ENCODE data around the gene ACO2.
"Not testable (repeated sequence)": the region's sequence is repeated elsewhere in the genome, so short reads cannot be mapped to it uniquely, and the experiment has no call there.

The ACO2 gene

DNA sequence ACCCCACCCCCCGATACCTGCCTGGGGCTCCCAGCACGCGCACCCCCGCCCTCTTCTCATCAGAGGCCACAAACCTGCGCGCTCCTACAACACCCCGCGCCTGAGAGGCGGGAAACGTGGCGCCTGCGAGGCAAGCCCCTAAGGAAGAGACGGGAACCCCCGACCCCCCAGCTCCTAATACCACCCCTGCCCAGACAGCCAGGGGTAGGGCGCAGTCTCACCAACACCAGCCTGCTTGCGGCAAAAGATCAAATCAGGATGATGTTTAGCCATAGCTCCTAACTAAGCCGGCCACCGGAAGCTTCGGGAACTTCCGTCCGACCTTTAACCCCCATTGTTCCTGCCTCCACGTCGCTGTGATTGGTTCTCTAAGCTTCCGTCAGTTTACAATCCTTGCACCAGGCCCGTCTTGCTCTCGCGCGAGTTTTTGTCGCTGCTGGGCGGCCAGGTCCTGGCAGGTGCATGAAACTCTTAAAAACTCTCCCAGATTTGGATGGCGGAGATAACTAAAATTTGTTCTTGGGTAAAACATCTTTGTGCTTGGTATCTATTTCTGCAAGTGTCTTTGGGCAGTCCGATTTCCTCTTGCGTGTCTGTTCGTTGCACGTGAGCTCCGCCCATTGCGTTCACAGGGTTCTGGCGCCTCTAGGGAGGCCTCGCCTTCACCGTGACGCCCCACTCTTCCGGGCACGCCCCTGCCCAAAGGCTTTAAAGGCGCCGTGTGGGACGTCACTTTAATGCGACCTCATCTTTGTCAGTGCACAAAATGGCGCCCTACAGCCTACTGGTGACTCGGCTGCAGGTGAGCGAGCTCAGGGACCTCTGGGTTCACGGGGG is at the start of gene ACO2, which contains the start of gene PHF5A:
ACO2 (plus strand) TSS at position 737 of the 837 bp plus-strand sequence; CDS start at position 767, 30 bp downstream.
PHF5A (minus strand) TSS at position 312 of the 837 bp plus-strand sequence; CDS start at position 273, 39 bp downstream.
- DNase-seq (ENCODE audit: low read depth), result peak; percentile 95
- peak within 1 kb of the TSS; percentile 95 for H3K4me3 ChIP-seq (ENCODE audit: low read length)
- TF ChIP-seq, protein P1, sequence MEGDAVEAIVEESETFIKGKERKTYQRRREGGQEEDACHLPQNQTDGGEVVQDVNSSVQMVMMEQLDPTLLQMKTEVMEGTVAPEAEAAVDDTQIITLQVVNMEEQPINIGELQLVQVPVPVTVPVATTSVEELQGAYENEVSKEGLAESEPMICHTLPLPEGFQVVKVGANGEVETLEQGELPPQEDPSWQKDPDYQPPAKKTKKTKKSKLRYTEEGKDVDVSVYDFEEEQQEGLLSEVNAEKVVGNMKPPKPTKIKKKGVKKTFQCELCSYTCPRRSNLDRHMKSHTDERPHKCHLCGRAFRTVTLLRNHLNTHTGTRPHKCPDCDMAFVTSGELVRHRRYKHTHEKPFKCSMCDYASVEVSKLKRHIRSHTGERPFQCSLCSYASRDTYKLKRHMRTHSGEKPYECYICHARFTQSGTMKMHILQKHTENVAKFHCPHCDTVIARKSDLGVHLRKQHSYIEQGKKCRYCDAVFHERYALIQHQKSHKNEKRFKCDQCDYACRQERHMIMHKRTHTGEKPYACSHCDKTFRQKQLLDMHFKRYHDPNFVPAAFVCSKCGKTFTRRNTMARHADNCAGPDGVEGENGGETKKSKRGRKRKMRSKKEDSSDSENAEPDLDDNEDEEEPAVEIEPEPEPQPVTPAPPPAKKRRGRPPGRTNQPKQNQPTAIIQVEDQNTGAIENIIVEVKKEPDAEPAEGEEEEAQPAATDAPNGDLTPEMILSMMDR (conservative IDR thresholded peaks at IDR 0.05; ENCODE audit: low read depth, low read length), result no peak

DNA sequence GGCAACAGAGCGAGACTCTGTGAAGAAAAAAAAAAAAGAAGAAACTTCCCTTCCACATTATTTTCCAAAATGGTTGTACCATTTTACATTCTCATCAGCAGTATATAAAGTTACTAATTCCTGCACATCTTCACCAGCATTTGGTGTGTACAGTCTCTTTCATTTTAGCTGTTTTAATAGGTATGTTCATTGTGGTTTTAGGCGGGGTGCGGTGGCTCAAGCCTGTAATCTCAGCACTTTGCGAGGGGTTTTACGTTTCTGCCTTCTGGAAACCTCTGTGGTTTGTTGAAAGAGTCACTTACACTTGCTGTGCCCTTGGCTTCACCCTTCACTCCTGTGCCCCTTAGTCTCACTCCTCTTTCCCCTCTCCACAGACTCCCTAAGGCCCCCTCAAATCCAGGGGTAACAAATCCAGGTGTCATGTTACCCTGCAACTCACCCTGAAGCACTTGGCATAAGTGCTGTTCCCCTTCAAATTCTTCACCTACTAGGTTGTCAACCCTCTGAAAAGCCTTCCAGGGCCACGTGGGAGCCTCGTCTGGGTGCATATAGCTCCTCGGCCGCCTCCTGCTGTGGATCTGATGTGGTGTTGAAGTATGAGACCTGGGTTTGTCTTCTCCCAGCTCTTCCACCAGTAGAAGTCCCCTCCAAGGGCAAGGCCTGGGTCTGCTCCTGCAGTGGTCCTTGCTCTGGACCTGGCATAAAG is 43.1 kb upstream of the ACO2 start:
- DNase-seq (ENCODE audit: low read depth), result no peak
- TF ChIP-seq, protein P1 (conservative IDR thresholded peaks at IDR 0.05; ENCODE audit: low read depth, low read length), result no peak
- no peak overlapping the region for H3K4me3 ChIP-seq (ENCODE audit: low read length)

DNA sequence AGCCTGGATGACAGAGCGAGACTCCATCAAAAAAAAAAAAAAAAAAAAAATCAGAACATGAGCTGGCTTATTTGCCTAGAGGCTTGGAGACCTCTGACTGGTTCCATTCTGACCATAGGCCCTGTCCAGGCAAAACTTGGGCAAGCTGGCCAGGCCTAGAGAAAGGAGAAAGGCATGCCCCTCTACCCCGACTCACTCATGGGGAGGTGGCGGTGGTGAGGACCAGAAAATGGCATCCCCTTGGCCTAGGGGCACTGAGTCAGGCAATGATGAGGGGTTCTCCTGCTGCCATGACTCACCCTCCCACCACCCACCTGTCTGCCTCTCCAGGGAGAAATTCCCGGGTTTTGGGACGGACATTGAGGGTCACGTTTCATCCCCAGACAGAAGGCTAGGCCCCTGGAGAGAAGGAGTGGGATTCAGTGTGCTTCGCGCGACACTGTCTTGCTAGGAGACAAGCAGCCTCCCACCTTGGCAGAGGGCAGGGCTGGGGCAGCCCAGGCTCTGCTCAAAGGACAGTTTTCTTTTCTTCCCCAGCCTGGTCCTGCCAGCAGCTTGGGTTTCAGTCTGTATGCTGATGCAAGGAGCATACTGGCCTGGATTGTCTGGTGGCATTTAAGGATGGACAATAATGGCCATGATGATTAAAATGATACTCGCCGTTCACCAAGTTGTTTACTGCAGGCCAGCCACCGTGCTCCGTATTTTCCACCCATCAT is 39.5 kb upstream of the ACO2 start:
- TF ChIP-seq, protein P1 (conservative IDR thresholded peaks at IDR 0.05; ENCODE audit: low read depth, low read length), result no peak
- H3K4me3 ChIP-seq (ENCODE audit: low read length), result no peak overlapping the region
- no peak for DNase-seq (ENCODE audit: low read depth)

DNA sequence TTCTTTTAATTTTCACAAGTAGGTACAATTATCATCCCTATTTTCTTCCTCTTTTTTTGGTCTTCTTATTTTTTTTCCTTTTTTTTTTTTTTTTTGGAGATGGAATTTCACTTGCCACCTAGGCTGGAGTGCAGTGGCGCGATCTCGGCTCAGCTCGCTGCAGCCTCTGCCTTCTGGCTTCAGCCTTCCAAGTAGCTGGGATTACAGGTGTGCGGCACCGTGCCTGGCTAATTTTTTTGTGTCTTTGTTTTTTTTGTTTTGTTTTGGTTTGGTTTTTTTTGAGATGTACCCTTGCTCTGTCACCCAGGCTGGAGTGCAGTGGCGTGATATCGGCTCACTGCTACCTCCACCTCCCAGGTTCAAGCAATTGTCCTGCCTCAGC is 39.0 kb upstream of the ACO2 start:
- TF ChIP-seq, protein P1 (conservative IDR thresholded peaks at IDR 0.05; ENCODE audit: low read depth, low read length), result no peak
- DNase-seq (ENCODE audit: low read depth), result no peak
- H3K4me3 ChIP-seq (ENCODE audit: low read length), result no peak overlapping the region

DNA sequence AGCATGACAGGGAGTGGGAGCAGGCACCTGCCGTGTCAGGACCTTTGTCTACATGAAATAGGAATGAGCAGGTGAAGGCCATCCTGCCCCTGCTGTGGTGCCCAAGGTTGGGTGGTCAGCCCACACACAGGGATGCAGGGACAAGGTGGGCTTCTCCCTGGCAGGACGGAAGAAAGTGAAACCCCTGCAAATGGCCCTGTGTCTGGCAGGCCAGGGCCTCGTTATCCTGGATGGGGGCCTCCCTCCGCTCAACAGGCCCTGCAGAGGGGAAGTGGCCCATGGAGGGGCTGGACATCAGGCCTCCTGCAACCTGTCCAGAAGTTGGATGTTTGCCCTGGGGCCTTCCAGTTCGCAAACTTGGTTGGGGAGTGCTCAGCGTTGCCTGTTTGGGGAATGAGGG is 37.3 kb upstream of the ACO2 start:
- TF ChIP-seq, protein P1 (conservative IDR thresholded peaks at IDR 0.05; ENCODE audit: low read depth, low read length), result no peak
- no peak for DNase-seq (ENCODE audit: low read depth)
- no peak overlapping the region for H3K4me3 ChIP-seq (ENCODE audit: low read length)

DNA sequence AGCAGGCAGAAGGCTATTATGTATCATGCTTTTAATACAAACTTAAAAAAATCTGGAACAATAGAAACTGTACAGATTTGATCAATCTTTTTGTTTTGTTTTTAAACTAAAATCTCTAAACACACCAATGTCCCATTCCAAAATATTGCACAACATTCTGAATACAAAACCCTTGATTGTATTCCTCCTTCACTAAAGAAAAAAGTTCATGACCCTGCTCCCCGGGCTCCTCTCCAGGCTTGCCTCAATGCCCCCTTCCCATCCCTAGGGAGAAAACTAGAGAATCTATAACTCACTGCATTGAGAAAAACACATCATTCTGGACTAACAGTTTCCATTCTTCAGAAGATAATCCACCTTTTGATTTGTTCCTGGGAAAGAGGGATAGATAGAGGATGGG is 35.4 kb upstream of the ACO2 start:
- H3K4me3 ChIP-seq (ENCODE audit: low read length); DNase-seq (ENCODE audit: low read depth): not testable (repeated sequence)

DNA sequence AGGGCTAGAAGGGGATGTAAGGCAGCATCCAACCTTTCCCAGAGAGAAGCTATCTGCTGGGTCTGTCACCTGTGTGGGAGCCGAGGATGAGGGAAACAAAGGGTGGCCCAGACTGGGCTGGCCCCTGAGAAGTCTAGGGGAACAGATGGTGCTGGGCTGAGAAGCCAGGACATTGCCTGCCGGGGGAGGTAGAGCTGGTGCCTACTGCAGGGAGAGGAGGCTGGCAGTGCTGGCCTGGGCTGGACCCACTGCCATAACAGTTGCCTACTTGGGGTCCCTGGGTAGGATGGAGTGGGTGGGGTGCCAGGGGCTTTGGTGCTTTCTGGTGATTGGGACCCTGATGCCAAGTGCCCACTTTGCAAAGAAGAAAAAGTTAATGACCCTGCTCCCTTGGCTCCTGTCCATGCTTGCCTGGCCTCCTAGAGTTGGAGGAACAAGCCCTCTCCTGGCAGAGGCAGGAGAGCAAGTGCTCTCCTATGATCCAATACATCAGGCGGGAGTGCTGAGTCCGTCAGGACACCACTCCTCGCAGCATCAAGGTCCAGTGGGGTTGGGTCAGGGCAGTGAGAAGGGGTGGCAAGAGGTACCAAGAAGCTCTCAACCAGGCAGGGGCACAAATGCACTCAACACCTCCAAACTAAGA is 34.4 kb upstream of the ACO2 start:
- DNase-seq (ENCODE audit: low read depth); H3K4me3 ChIP-seq (ENCODE audit: low read length): not testable (repeated sequence)
